Loucy (cell line): ENCODE data around the gene ZNF496.

Experiments used
- CTCF ChIP-seq: fragments of 200-600 bp; sonication (generic); conservative IDR thresholded peaks from 2 replicates; pipeline ENCODE4 v1.5.1; 2014; ENCODE audit warnings: mild to moderate bottlenecking, antibody characterized with exemption, low read length
- EZH2phosphoT487 ChIP-seq: fragments of 200-600 bp; IDR thresholded peaks from 2 replicates; pipeline ENCODE4 v1.6.1; 2018; ENCODE audit warnings: antibody characterized with exemption, mild to moderate bottlenecking, moderate library complexity, borderline replicate concordance

- TF ChIP-seq CTCF, result no peak
- no peak for TF ChIP-seq EZH2phosphoT487
These were observed 45.0 kb upstream of the ZNF496 start for GRCh38 chr1:247376659-247377058.
